SU-DHL-6 (cell line): ENCODE results near the gene OXSR1.

Experiments
- EZH2phosphoT487 ChIP-seq: fragments of 200-600 bp; sonication (generic), shearing (Covaris generic); conservative IDR thresholded peaks from 2 replicates; pipeline ENCODE4 v1.6.1; 2018; ENCODE audit warnings: mild to moderate bottlenecking, antibody characterized with exemption, low read length, moderate library complexity, mixed read lengths
- TF ChIP-seq, protein P1 (sequence below): fragments of 200-600 bp; sonication (generic); IDR thresholded peaks from one replicate; pipeline ENCODE4 v1.5.1; 2017; ENCODE audit warnings: antibody characterized with exemption, mild to moderate bottlenecking, low read length, moderate library complexity; ENCODE audit not compliant: insufficient read depth, poor library complexity, severe bottlenecking

- TF ChIP-seq EZH2phosphoT487: no peak
- TF ChIP-seq, protein P1, sequence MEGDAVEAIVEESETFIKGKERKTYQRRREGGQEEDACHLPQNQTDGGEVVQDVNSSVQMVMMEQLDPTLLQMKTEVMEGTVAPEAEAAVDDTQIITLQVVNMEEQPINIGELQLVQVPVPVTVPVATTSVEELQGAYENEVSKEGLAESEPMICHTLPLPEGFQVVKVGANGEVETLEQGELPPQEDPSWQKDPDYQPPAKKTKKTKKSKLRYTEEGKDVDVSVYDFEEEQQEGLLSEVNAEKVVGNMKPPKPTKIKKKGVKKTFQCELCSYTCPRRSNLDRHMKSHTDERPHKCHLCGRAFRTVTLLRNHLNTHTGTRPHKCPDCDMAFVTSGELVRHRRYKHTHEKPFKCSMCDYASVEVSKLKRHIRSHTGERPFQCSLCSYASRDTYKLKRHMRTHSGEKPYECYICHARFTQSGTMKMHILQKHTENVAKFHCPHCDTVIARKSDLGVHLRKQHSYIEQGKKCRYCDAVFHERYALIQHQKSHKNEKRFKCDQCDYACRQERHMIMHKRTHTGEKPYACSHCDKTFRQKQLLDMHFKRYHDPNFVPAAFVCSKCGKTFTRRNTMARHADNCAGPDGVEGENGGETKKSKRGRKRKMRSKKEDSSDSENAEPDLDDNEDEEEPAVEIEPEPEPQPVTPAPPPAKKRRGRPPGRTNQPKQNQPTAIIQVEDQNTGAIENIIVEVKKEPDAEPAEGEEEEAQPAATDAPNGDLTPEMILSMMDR: no peak
Measured at GRCh38 chr3:38122712-38123290, 42.5 kb upstream of the OXSR1 start.
